Skin epidermis (tissue), 12 donors: ENCODE measurements around the gene NPEPPS.
"Not testable (repeated sequence)": the region's sequence is repeated elsewhere in the genome, so short reads cannot be mapped to it uniquely, and the experiment has no call there.

Experiments
- H3K27ac ChIP-seq, 21 experiments: fragments of 200-600 bp; sonication (generic) in 11 of 21; one replicate each; pipeline ENCODE4 v1.5.0; 2020; ENCODE audit warnings: mild to moderate bottlenecking in 3 of 21, inconsistent platforms in 2 of 21, moderate library complexity in 2 of 21
- H3K4me3 ChIP-seq, 7 experiments: fragments of 200-600 bp; sonication (generic) in 2 of 7; one replicate each; pipeline ENCODE4 v1.5.0; 2020; ENCODE audit warnings: inconsistent platforms in 2 of 7, mild to moderate bottlenecking in 2 of 7, moderate library complexity in 1 of 7

Gene NPEPPS

GRCh38 chr17:47560517-47561043 lies 29.7 kb downstream of the NPEPPS start:
- H3K27ac ChIP-seq, H3K4me3 ChIP-seq: not testable (repeated sequence)

DNA sequence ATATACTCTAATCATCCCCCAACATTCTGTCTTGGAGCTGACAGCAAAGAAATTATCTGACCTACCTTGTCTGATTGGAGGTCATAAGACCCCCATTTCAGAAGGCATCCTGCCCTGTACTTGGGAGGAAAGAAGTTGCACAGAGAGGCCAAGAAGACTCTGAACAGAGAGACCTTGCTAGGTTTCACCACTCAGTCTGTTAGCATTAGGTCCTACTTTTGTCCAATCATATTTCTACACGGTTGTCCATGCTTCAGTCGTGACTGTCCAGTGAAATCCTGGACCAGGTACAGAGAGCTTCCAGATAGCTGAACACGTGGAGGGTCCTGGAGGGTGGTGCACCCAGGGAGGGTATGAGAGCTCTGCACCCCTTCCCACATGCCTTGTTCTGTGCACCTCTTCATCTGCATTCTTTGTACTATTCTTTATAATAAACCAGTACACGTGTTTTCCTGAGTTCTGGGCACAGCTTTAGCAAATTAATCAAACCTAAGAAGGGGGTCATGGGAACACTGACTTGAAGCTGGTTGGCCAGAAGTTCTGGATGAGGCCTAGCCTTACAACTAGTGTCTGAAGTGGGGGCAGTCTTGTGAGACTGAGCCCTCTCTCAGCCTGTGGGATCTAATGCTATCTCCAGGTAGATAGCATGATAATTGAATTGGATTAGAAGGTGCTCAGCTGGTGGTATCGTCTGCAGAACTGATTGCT lies 30.9 kb downstream of the NPEPPS start:
- not testable (repeated sequence) for H3K4me3 ChIP-seq, H3K27ac ChIP-seq

DNA sequence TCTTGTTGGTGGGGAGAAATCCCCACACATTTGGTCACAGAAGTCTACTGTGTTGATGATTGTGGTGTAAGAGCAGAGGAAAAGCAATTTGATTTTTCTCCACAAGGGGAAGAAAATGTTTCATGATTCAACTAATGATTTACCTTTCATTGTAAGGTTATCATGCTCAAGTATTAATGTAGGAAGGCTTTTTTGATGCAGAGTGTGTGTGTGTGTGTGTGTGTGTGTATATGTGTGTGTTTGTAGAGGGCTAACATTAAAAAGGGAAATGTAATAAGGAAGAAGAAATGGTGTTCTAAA lies 31.4 kb downstream of the NPEPPS start:
- not testable (repeated sequence) for H3K4me3 ChIP-seq, H3K27ac ChIP-seq

GRCh38 chr17:47567261-47567660 lies 36.4 kb downstream of the NPEPPS start:
- not testable (repeated sequence) for H3K27ac ChIP-seq, H3K4me3 ChIP-seq

GRCh38 chr17:47572561-47572960 lies 41.7 kb downstream of the NPEPPS start:
- H3K4me3 ChIP-seq, H3K27ac ChIP-seq: not testable (repeated sequence)

DNA sequence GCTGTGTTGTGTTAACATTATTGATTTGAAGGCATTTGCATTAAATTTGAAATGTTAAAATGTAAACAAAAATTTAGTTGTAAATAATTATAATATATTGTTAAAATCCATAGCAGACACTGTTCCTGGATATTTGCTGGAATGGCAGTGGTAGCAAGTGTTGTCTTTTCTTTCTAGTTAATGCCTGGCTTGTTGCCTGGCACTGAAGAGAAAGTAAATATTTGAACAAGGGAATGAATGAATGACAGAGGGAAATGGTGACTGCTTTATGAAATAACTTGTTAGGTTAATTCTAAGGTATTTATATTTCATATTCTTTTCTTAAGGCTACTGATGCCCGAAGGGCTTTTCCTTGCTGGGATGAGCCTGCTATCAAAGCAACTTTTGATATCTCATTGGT lies 51.5 kb downstream of the NPEPPS start:
- not testable (repeated sequence) for H3K4me3 ChIP-seq, H3K27ac ChIP-seq

DNA sequence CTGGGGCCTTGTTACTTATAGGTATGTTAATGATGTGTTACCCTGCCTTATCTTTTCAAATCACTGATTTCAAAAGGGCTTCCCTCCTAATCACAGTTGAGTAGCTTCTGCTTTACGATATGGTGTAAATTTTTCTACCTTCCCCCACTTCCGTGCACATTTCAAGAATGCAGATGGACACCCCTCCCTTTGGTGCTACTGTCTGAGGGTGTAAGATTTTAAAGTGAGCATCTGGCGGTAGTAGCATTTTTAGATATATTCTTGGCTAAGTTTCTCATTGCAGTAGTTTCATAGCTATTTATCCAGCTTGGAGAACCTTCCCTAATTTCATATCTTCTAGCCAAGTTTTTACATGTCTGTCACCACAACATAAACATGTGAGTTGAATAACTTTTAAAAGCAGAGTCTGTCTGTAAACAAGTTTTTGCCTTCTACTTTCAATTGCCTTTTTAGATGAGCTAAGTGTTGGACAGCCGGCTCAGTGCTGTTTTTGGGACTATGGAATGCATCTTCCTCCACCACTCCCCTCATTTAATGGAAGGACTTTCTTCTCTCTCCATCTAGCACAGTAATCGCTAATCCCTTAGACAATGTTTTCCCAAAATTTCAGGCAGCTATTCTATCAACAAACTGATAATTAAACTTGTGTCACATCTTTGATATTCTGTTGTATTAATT lies 55.6 kb downstream of the NPEPPS start:
- H3K4me3 ChIP-seq, H3K27ac ChIP-seq: not testable (repeated sequence)

- not testable (repeated sequence) for H3K27ac ChIP-seq, H3K4me3 ChIP-seq
Observed at GRCh38 chr17:47593522-47593921, 62.6 kb downstream of the NPEPPS start.

- H3K4me3 ChIP-seq: no peak overlapping the region
Observed at GRCh38 chr17:47603830-47604597, 73.1 kb downstream of the NPEPPS start.

GRCh38 chr17:47604598-47604927 lies 73.7 kb downstream of the NPEPPS start:
- Histone ChIP-seq H3K4me3 (no peak overlapping the region), H3K27ac (no peak overlapping the region)

More at GRCh38 chr17:47603830-47604597, 73.1 kb downstream of the NPEPPS start:
- no peak overlapping the region for H3K27ac ChIP-seq

DNA sequence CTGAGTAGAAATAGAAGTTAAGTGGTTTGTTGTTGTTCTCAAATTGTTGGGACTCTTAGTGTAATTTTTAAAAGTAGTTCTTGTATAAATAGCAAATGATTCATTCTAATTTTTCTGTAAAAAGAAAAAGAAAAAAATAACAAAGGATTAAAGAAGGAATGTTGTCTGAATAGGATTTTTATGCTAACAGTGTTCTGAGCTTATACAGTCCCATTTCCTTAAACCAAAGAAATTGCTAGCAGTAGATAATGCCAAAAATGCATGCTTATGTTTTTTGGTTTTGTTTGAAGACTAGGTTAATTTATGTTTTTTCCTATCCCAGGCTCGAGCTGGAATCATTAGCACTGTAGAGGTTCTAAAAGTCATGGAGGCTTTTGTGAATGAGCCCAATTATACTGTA lies 74.1 kb downstream of the NPEPPS start:
- Histone ChIP-seq H3K27ac (no peak overlapping the region), H3K4me3 (no peak overlapping the region)

GRCh38 chr17:47607481-47607880 lies 76.6 kb downstream of the NPEPPS start:
- H3K27ac ChIP-seq: no peak overlapping the region

GRCh38 chr17:47611372-47612350 lies 80.8 kb downstream of the NPEPPS start:
- no peak overlapping the region for H3K4me3 ChIP-seq
- no peak overlapping the region for H3K27ac ChIP-seq

More at GRCh38 chr17:47607481-47607880, 76.6 kb downstream of the NPEPPS start:
- H3K4me3 ChIP-seq: no peak overlapping the region

- H3K4me3 ChIP-seq: no peak overlapping the region
- peak overlapping the region in 1 of 21 experiments; percentile 14 for H3K27ac ChIP-seq
Observed at GRCh38 chr17:47615766-47616424, 85.0 kb downstream of the NPEPPS start.

DNA sequence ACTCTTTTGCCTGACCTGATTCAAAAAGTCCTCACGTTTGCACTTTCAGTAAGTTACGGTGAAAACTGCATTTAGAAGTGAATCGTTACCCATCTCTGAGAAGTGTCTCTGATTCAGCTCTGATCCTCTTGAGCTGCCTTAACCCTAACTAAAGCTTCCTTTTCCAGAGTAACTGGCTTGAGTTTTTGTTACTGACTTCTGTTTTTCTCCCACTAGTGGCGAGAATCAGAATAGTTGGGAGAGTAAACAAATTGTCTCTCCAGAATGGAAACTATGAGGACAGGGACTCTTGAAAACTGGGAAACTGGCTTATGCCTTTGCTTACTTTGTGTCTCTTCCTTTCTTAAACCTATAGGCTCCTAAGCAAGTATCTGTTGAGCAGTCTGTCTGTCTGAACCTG lies 87.5 kb downstream of the NPEPPS start:
- Histone ChIP-seq H3K4me3 (no peak overlapping the region), H3K27ac (peak overlapping the region in 1 of 21 experiments; percentile 11)

GRCh38 chr17:47620503-47621245 lies 89.8 kb downstream of the NPEPPS start:
- Histone ChIP-seq H3K4me3 (no peak overlapping the region), H3K27ac (peak overlapping the region in 10 of 21 experiments; percentile 8 to 54 (median 20))

DNA sequence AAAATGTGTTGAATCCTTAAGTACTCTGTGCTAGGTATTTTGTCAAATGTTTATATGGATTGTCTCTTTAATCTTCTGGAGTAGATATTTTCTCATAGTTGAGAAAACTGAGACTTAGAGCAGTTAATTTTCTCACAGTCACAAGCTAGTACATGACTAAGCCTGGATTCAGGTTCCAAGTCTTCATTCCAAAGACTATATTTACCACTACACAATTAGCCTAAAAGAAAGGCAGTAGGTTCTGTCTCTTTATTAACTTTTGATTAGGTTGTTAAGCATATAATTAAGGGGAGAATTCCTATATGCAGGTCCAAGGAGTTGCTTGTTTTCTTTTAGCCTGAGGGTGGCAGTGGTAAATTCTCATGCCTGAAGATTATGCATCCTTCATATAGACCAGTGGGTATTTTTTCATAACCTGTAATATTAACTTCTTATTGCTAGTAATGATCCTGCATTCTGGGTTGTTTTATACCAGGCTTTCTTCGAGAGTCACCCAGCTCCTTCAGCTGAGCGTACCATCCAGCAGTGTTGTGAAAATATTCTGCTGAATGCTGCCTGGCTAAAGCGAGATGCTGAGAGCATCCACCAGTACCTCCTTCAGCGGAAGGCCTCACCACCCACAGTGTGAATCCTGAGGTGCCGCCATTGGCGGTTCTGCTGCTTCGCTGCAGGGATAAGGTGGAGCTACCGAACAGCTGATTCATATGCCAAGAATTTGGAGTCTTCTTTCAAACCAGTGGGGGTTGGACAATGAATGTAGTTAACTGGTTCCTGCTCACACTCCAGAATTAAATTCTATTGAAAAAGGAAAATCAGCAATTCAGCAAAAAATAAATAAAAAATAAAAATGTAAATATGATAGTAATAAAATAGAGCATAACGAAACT lies 90.6 kb downstream of the NPEPPS start:
- Histone ChIP-seq H3K4me3 (no peak overlapping the region), H3K27ac (peak overlapping the region in 8 of 21 experiments; percentile 8 to 54 (median 32))
